SK-N-SH (cell line): ENCODE data around the gene GPR157.

ENCODE experiments used
- CHD2 ChIP-seq: fragments of 150-350 bp; IDR thresholded peaks from 2 replicates; pipeline ENCODE4 v1.6.1; 2018; ENCODE audit warnings: low read length; ENCODE audit not compliant: partially characterized antibody
- CTCF ChIP-seq: fragments of 200-600 bp; sonication (generic); IDR thresholded peaks from 2 replicates; pipeline ENCODE4 v1.6.1; 2017; ENCODE audit warnings: antibody characterized with exemption, mild to moderate bottlenecking, moderate library complexity
- EZH2phosphoT487 ChIP-seq: fragments of 200-600 bp; sonication (generic); IDR thresholded peaks from 2 replicates; pipeline ENCODE4 v1.6.1; 2017; ENCODE audit warnings: low read depth, mixed run types, mild to moderate bottlenecking, antibody characterized with exemption, moderate library complexity, borderline replicate concordance
- FOXM1 ChIP-seq: IDR thresholded peaks from 2 replicates; pipeline ENCODE4 v1.4.0; 2012; ENCODE audit warnings: low read depth, mild to moderate bottlenecking
- JUND ChIP-seq: IDR thresholded peaks from 2 replicates; pipeline ENCODE4 v1.4.0; 2012
- MXI1 ChIP-seq: IDR thresholded peaks from 2 replicates; pipeline ENCODE4 v1.6.1; 2012; ENCODE audit warnings: mild to moderate bottlenecking, low read depth, low read length, improper control_type of control experiment
- NFIC ChIP-seq: IDR thresholded peaks from 2 replicates; pipeline ENCODE4 v1.4.0; 2012; ENCODE audit warnings: borderline replicate concordance
- POLR2AphosphoS5 ChIP-seq: IDR thresholded peaks from 2 replicates; pipeline ENCODE4 v1.6.1; 2012; ENCODE audit warnings: low read depth, low read length
- RAD21 ChIP-seq: IDR thresholded peaks from 2 replicates; pipeline ENCODE4 v1.6.1; 2012; ENCODE audit warnings: mild to moderate bottlenecking, low read length
- RCOR1 ChIP-seq: fragments of 150-350 bp; IDR thresholded peaks from 2 replicates; pipeline ENCODE4 v1.6.1; 2017; ENCODE audit warnings: antibody characterized with exemption, low read length
- TAF1 ChIP-seq: IDR thresholded peaks from 2 replicates; pipeline ENCODE4 v1.6.1; 2012; ENCODE audit warnings: low read depth, mild to moderate bottlenecking, low read length, moderate library complexity, borderline replicate concordance
- TCF12 ChIP-seq: IDR thresholded peaks from 2 replicates; pipeline ENCODE4 v1.4.0; 2012
- TEAD4 ChIP-seq: IDR thresholded peaks from 2 replicates; pipeline ENCODE4 v1.4.0; 2012; ENCODE audit warnings: mild to moderate bottlenecking, borderline replicate concordance; ENCODE audit not compliant: insufficient read depth
- YY1 ChIP-seq: IDR thresholded peaks from 2 replicates; pipeline ENCODE4 v1.4.0; 2012; ENCODE audit warnings: low read depth, mild to moderate bottlenecking

DNA sequence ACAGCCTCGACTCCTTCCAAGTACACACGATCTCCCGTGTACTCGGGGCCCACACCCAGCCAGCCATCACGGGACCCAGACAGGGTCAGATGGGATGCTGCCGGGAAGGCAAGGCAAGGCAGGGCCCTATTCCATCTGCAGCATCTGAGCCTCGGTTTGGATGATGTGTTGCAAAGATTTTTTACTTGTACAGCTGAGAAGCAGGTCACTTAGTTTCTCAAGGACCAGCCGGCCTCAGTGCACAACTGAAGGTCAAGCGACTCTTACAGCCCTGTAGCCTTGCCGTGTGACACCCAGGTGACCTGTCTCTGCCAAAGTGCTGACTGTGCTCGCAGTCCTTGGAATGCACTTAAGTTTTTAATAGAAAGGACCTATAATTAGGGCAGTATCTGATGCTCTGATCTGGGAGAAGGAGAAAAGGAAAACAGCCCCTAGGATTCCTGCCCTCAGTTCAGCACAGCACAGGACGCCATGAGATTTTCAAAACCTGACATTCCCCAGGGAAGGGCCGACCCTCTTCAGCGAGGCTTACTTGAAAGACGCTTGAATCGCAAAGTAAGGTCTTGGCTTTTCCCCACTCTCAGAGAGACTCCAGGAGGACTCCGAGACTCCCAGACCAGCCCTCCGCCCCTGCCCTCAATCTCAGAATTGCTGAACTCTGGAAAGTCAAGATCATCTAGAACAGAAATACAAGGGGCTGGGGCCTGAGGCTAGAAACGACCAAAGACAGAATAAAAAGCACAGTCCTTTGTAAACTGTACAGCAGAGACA, 1.3 kb downstream of the GPR157 start:
- TF ChIP-seq TCF12 = no peak
- no peak for TF ChIP-seq CTCF
- TF ChIP-seq CHD2 = no peak
- TF ChIP-seq RAD21 = no peak
- TF ChIP-seq TEAD4 = no peak
- TF ChIP-seq EZH2phosphoT487 = no peak
- TF ChIP-seq NFIC = no peak
- no peak for TF ChIP-seq MXI1
- TF ChIP-seq POLR2AphosphoS5 = no peak
- TF ChIP-seq JUND = no peak
- TF ChIP-seq YY1 = no peak
- TF ChIP-seq FOXM1 = no peak
- no peak for TF ChIP-seq TAF1
- no peak for TF ChIP-seq RCOR1
